ENCODE results near the gene NHSL2. TPM values are rescaled to one million over a fixed set of nuclear protein-coding genes. Genes with fewer than 3 reads are reported as not detected.
"Not testable (repeated sequence)": the region's sequence is repeated elsewhere in the genome, so short reads cannot be mapped to it uniquely, and the experiment has no call there.

Gene NHSL2
- total RNA-seq: 0.29 TPM in 2 replicates

- ATAC-seq (ENCODE audit: low read depth): peak; percentile 45
- H3K9me3 Mint-ChIP-seq: no peaks in the 10 kb centered on the region
- DNase-seq: no peak
- TF ChIP-seq CTCF (IDR thresholded peaks at IDR 0.05): no peak
- H3K27ac Mint-ChIP-seq: no peak within 1 kb of the TSS
- peak within 1 kb of the TSS; percentile 44 for H3K4me3 Mint-ChIP-seq
- no peaks in the 10 kb centered on the region for H3K36me3 Mint-ChIP-seq (ENCODE audit: low read depth)
- ChIA-PET CTCF (no interaction called here), POLR2A (no interaction called here)
- intact Hi-C loops (cut with micrococcal nuclease): no loop called here
- H3K4me1 Mint-ChIP-seq: no peaks in the 10 kb centered on the region
- peaks cover 28% of the 10 kb centered on the region for H3K27me3 Mint-ChIP-seq
Measured at GRCh38 chrX:71910643-71910985, at the start of gene NHSL2. Gene NHSL2 (plus strand): TSS chrX:71910845.

DNA sequence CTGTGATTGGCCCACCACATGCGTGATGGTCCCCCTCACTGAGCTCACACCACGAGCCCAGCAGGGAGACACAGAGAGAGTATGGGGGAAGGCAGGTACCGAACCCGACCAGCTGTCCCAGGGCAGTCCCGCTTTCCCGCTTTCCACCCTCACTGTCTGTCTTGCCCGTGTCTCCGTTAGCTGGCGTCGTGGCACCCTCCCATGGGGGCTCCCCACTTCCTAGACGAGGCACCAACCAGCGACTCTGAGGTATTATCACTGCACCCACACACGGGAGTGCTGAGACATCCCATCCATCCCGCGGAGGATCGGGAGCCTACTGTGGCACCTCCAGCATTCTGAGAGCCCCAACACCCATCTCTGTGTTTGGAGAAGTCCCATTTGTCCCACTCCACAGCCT, 43.0 kb upstream of the NHSL2 start:
- no peaks in the 10 kb centered on the region for H3K4me1 Mint-ChIP-seq
- H3K27me3 Mint-ChIP-seq: no peaks in the 10 kb centered on the region
- TF ChIP-seq CTCF (IDR thresholded peaks at IDR 0.05): no peak
- intact Hi-C loops (cut with micrococcal nuclease): no loop called here
- DNase-seq (no peak), ATAC-seq (ENCODE audit: low read depth) (no peak)
- no peak overlapping the region for H3K4me3 Mint-ChIP-seq
- no peak overlapping the region for H3K27ac Mint-ChIP-seq
- H3K36me3 Mint-ChIP-seq (ENCODE audit: low read depth): no peaks in the 10 kb centered on the region
- ChIA-PET POLR2A (no interaction called here), CTCF (no interaction called here)
- H3K9me3 Mint-ChIP-seq: no peaks in the 10 kb centered on the region

GRCh38 chrX:71869566-71869965, 41.1 kb upstream of the NHSL2 start:
- DNase-seq; intact Hi-C loops (cut with micrococcal nuclease); ATAC-seq (ENCODE audit: low read depth); H3K9me3 Mint-ChIP-seq; CTCF ChIA-PET; H3K27me3 Mint-ChIP-seq; H3K4me3 Mint-ChIP-seq; H3K27ac Mint-ChIP-seq; POLR2A ChIA-PET; H3K36me3 Mint-ChIP-seq (ENCODE audit: low read depth); H3K4me1 Mint-ChIP-seq: not testable (repeated sequence)

- POLR2A ChIA-PET: no interaction called here
- CTCF ChIA-PET: no interaction called here
- TF ChIP-seq CTCF (IDR thresholded peaks at IDR 0.05): no peak
Measured at GRCh38 chrX:71870208-71871098, 40.2 kb upstream of the NHSL2 start.

DNA sequence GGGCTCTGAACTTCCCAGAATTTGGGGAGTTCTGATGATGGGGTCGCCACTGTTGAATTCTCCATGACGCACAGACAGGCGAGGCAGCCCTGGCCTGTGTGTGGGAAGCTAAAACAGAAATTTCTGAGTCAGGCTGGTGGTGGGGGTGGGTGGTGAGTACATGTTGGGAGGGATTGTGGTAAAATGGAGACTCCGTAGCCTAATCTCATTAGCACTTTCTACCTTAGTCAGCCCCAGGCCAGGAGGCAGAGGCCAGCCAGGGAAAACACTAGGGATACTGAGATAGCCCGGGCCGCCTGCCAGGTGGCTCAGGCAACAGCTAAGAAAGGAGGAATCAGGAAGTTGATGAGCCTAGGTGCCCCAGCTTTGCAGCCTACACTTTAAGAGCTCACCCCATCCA, 39.3 kb upstream of the NHSL2 start:
- no peak for DNase-seq
- ChIA-PET CTCF (no interaction called here), POLR2A (no interaction called here)
- Mint-ChIP-seq H3K4me1 (no peaks in the 10 kb centered on the region), H3K27me3 (no peaks in the 10 kb centered on the region), H3K4me3 (no peak overlapping the region), H3K9me3 (no peaks in the 10 kb centered on the region), H3K27ac (no peak overlapping the region), H3K36me3 (ENCODE audit: low read depth) (no peaks in the 10 kb centered on the region)
- ATAC-seq (ENCODE audit: low read depth): no peak
- intact Hi-C loops (cut with micrococcal nuclease): no loop called here
- TF ChIP-seq CTCF (IDR thresholded peaks at IDR 0.05): no peak

More at GRCh38 chrX:71870208-71871098, 40.2 kb upstream of the NHSL2 start:
- Mint-ChIP-seq H3K4me1 (no peaks in the 10 kb centered on the region), H3K4me3 (no peak overlapping the region), H3K36me3 (ENCODE audit: low read depth) (no peaks in the 10 kb centered on the region), H3K27me3 (no peaks in the 10 kb centered on the region), H3K9me3 (no peaks in the 10 kb centered on the region), H3K27ac (no peak overlapping the region)
- intact Hi-C loops (cut with micrococcal nuclease): no loop called here
- DNase-seq: no peak
- ATAC-seq (ENCODE audit: low read depth): no peak
